Jurkat, Clone E6-1 (cell line): ENCODE data around the gene RIT1.

Experiments
- DNase-seq: peaks from one replicate; pipeline ENCODE4 v3.0.0-alpha.2; 2011; ENCODE audit warnings: low read depth, low spot score
- H3K4me3 ChIP-seq: 2 replicates; pipeline ENCODE4 v1.5.1; 2011; ENCODE audit warnings: mild to moderate bottlenecking, low read length, control low read depth, moderate library complexity

RIT1 gene

GRCh38 chr1:155861896-155862295 lies 49.3 kb downstream of the RIT1 start:
- DNase-seq, result no peak
- H3K4me3 ChIP-seq, result no peak overlapping the region

GRCh38 chr1:155860970-155861510 lies 50.1 kb downstream of the RIT1 start:
- H3K4me3 ChIP-seq, result no peak overlapping the region

GRCh38 chr1:155859881-155860871 lies 51.0 kb downstream of the RIT1 start:
- no peak overlapping the region for H3K4me3 ChIP-seq
- no peak for DNase-seq

More at GRCh38 chr1:155860970-155861510, 50.1 kb downstream of the RIT1 start:
- DNase-seq, result no peak

- DNase-seq, result peak; percentile 95
- H3K4me3 ChIP-seq, result peak within 1 kb of the TSS; percentile 60
These were observed 51.8 kb downstream of the RIT1 start, which contains the start of gene SYT11 for GRCh38 chr1:155859234-155859829. TSS of gene SYT11 (plus strand) at chr1:155859567. CDS start at chr1:155859762, 195 bp downstream.

GRCh38 chr1:155858800-155859233 lies 52.3 kb downstream of the RIT1 start:
- H3K4me3 ChIP-seq, result peak overlapping the region; percentile 60

GRCh38 chr1:155856975-155857930 lies 53.9 kb downstream of the RIT1 start, which contains the start of gene GON4L:
TSS of gene GON4L (minus strand) at chr1:155857214. CDS start at chr1:155853780, 3,434 bp downstream.
- peak within 1 kb of the TSS; percentile 96 for H3K4me3 ChIP-seq
- DNase-seq, result peak; percentile 92

More at GRCh38 chr1:155858800-155859233, 52.3 kb downstream of the RIT1 start:
- DNase-seq, result no peak

GRCh38 chr1:155856257-155856974 lies 54.7 kb downstream of the RIT1 start:
- H3K4me3 ChIP-seq, result peak overlapping the region; percentile 96
- no peak for DNase-seq

- no peak for DNase-seq
- H3K4me3 ChIP-seq, result no peak overlapping the region
These were observed 60.8 kb downstream of the RIT1 start for GRCh38 chr1:155850345-155850744.

GRCh38 chr1:155847823-155848529 lies 63.2 kb downstream of the RIT1 start:
- H3K4me3 ChIP-seq, result no peak overlapping the region
- DNase-seq, result no peak
